GM12892 (cell line): ENCODE data around the gene VPS4B.

ENCODE experiments used
- DNase-seq: peaks from one replicate; pipeline ENCODE4 v3.0.0; 2011; ENCODE audit not compliant: insufficient read length
- FAIRE-seq: peaks from 2 replicates; lab custom pipeline; 2011; peaks lifted over from hg19 to GRCh38; lab: Jason Lieb, UNC
- POLR2A ChIP-seq: IDR thresholded peaks from 2 replicates; pipeline ENCODE4 v1.6.1; 2011; ENCODE audit warnings: low read depth, low read length, control low read depth
- POLR2AphosphoS5 ChIP-seq: IDR thresholded peaks from 2 replicates; pipeline ENCODE4 v1.6.1; 2011; ENCODE audit warnings: low read depth, low read length, control low read depth
- TAF1 ChIP-seq: IDR thresholded peaks from 2 replicates; pipeline ENCODE4 v1.6.1; 2011; ENCODE audit warnings: low read depth, mild to moderate bottlenecking, control low read depth, low read length, borderline replicate concordance

Gene VPS4B

GRCh38 chr18:63421514-63421913 is 762 bp downstream of the VPS4B start:
- TF ChIP-seq POLR2A, result no peak
- TF ChIP-seq TAF1, result no peak
- no peak for TF ChIP-seq POLR2AphosphoS5
- FAIRE-seq (no peak), DNase-seq (no peak)

- no peak for DNase-seq
- FAIRE-seq, result no peak
- TF ChIP-seq POLR2A, result no peak
- no peak for TF ChIP-seq POLR2AphosphoS5
- no peak for TF ChIP-seq TAF1
Measured at GRCh38 chr18:63412953-63413352, 9.3 kb downstream of the VPS4B start.

- TF ChIP-seq POLR2A (no peak), POLR2AphosphoS5 (no peak), TAF1 (no peak)
- FAIRE-seq (no peak), DNase-seq (no peak)
Measured at GRCh38 chr18:63410792-63411191, 11.5 kb downstream of the VPS4B start.

- FAIRE-seq (no peak), DNase-seq (no peak)
- TF ChIP-seq POLR2AphosphoS5, result no peak
- TF ChIP-seq TAF1, result no peak
- no peak for TF ChIP-seq POLR2A
Measured at GRCh38 chr18:63409301-63409700, 13.0 kb downstream of the VPS4B start.

- no peak for DNase-seq
- no peak for FAIRE-seq
- no peak for TF ChIP-seq TAF1
- TF ChIP-seq POLR2AphosphoS5, result no peak
- TF ChIP-seq POLR2A, result no peak
Measured at GRCh38 chr18:63407734-63408133, 14.5 kb downstream of the VPS4B start.

GRCh38 chr18:63405986-63406385 is 16.3 kb downstream of the VPS4B start:
- TF ChIP-seq POLR2A (no peak), POLR2AphosphoS5 (no peak), TAF1 (no peak)
- FAIRE-seq (no peak), DNase-seq (no peak)

GRCh38 chr18:63402246-63403162 is 19.8 kb downstream of the VPS4B start:
- FAIRE-seq, result no peak
- TF ChIP-seq POLR2AphosphoS5, result no peak
- TF ChIP-seq TAF1, result no peak
- no peak for TF ChIP-seq POLR2A
- no peak for DNase-seq

- no peak for TF ChIP-seq POLR2AphosphoS5
- TF ChIP-seq TAF1, result no peak
- no peak for TF ChIP-seq POLR2A
- no peak for DNase-seq
- no peak for FAIRE-seq
Measured at GRCh38 chr18:63399300-63399699, 23.0 kb downstream of the VPS4B start.

- TF ChIP-seq POLR2A, result no peak
- TF ChIP-seq TAF1, result no peak
- no peak for TF ChIP-seq POLR2AphosphoS5
- no peak for FAIRE-seq
- DNase-seq, result no peak
Measured at GRCh38 chr18:63397349-63397748, 24.9 kb downstream of the VPS4B start.

- DNase-seq (no peak), FAIRE-seq (peak; percentile 53)
- no peak for TF ChIP-seq POLR2A
- TF ChIP-seq POLR2AphosphoS5, result no peak
- TF ChIP-seq TAF1, result no peak
Measured at GRCh38 chr18:63395503-63395902, 26.8 kb downstream of the VPS4B start.

GRCh38 chr18:63394954-63395353 is 27.3 kb downstream of the VPS4B start:
- FAIRE-seq, result no peak
- no peak for DNase-seq
- TF ChIP-seq POLR2A (no peak), TAF1 (no peak), POLR2AphosphoS5 (no peak)

GRCh38 chr18:63387861-63388260 is 34.4 kb downstream of the VPS4B start:
- TF ChIP-seq POLR2AphosphoS5, result no peak
- no peak for TF ChIP-seq POLR2A
- no peak for TF ChIP-seq TAF1
- FAIRE-seq, result no peak
- DNase-seq, result no peak
